Lower leg skin (tissue), 4 donors: ENCODE measurements around the gene TENM4. TPM values are rescaled to one million over a fixed set of nuclear protein-coding genes. Genes with fewer than 3 reads are reported as not detected.

Experiments used
- DNase-seq, 2 donors: peaks; one replicate each; pipeline ENCODE4 v3.0.0-alpha.2; 2019; ENCODE audit warnings: low spot score in 2 of 2
- H3K4me3 ChIP-seq: fragments of 200-600 bp; sonication (generic); 2 replicates; pipeline ENCODE4 v1.5.1; 2017; ENCODE audit warnings: mild to moderate bottlenecking, low read depth; ENCODE audit not compliant: poor library complexity, severe bottlenecking
- CTCF ChIP-seq, 3 donors: fragments of 450-650 bp; IDR thresholded peaks; one replicate each; pipeline ENCODE4 v1.5.1; 2016; ENCODE audit warnings: antibody characterized with exemption in 3 of 3, mild to moderate bottlenecking in 3 of 3, moderate library complexity in 2 of 3
- POLR2A ChIP-seq, 2 donors: fragments of 450-650 bp; IDR thresholded peaks; one replicate each; pipeline ENCODE4 v1.6.1; 2016 to 2017; ENCODE audit warnings: antibody characterized with exemption in 2 of 2, mild to moderate bottlenecking in 1 of 2, moderate library complexity in 1 of 2
- WGBS, 2 donors: methylation state at CpG; one replicate each; pipeline ENCODE4 v1.1.5; 2018; 5-methylcytosine and 5-hydroxymethylcytosine counted together
- intact Hi-C: fragments of 100-400 bp; cut with DNase I; formaldehyde crosslinking; loops from one replicate; pipeline ENCODE4 v1.15.0; 2023; ENCODE audit warnings: low total_unique reads
- total RNA-seq, 4 donors: library from RNA; depleted of rRNA; stranded (reverse); fragments of >200 nt; gene quantifications; one replicate each; pipeline ENCODE4 v1.1.0, GENCODE V29; 2016

The TENM4 gene
- total RNA-seq, 4 donors from 2014 or later: 34.4 to 41.1 (median 36.6) TPM

DNA sequence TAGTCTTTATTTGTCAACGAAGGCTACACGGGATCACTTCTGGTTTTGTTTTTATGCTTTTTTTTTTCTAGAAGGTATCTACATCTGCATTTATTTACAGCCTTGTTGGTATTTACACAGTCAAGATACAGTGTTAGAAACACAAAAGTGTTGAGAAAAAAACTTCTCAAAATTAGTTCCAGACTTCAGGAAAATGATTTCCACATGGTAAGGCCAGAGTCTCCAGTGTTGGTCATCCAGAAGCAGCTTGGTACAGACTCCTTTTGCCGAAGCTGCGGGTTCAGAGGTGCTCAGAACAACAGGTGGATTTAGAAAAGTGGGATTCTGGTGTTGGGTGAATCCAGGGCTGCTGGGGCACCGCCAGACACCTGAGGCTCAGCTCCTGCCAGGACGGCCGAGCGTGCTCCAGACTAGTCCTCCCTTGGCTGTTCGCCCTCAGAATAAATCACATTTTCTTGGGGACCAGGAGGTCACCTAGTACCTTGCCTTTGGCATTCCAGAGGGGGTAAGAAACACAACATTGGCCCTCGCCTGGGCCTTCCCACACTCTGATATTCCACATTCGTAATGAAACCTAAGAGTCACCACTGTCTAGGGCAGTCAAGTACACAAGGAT, 787.4 kb downstream of the TENM4 start:
- 64 to 69% methylated on average over 11 of the region's 11 CpGs for WGBS, 2 donors
- DNase-seq: peak in 1 of 2 donors; percentile 66
- intact Hi-C loops: loop anchor here (10.0 kb wide), 1 partner anchor 431 kb away; no protein-coding TSS in a partner anchor
- TF ChIP-seq POLR2A (IDR thresholded peaks at IDR 0.05): no peak
- no peak for TF ChIP-seq CTCF (IDR thresholded peaks at IDR 0.05)
- H3K4me3 ChIP-seq: no peak overlapping the region

DNA sequence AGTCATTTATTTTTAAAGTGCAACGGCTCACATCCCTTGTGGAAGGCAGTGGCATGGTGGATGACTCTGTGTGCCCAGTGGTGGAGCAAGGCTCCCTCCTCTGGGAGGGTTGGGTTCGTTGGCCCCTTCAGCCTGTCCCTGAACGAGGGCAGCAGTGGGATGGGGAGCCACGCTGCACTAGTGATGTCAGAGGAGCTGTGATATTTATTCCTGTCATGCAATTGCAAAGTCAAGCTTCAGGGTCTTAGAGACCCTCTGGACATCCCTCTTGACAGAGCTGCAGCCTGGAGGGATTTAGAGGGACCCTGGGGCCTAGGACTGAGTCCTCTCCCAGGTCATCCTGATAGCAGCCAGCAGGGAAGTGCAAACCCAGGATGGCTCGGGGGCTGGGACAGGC, 788.0 kb downstream of the TENM4 start:
- intact Hi-C loops: loop anchor here (10.0 kb wide), 1 partner anchor 432 kb away; no protein-coding TSS in a partner anchor
- DNase-seq: peak in 1 of 2 donors; percentile 50

GRCh38 chr11:78651923-78652842, 788.6 kb downstream of the TENM4 start:
- H3K4me3 ChIP-seq: no peak overlapping the region
- peak in 1 of 2 donors; percentile 53 for DNase-seq
- 73 to 80% methylated on average over 11 of the region's 11 CpGs for WGBS, 2 donors
- TF ChIP-seq POLR2A (IDR thresholded peaks at IDR 0.05): no peak
- no peak for TF ChIP-seq CTCF (IDR thresholded peaks at IDR 0.05)
- intact Hi-C loops: loop anchor here (10.0 kb wide), 1 partner anchor 433 kb away; no protein-coding TSS in a partner anchor

More for the DNA sequence above, 788.0 kb downstream of the TENM4 start:
- 68 to 70% methylated on average over 5 of the region's 5 CpGs for WGBS, 2 donors
- no peak overlapping the region for H3K4me3 ChIP-seq
- TF ChIP-seq CTCF (IDR thresholded peaks at IDR 0.05) (no peak), POLR2A (IDR thresholded peaks at IDR 0.05) (no peak)

DNA sequence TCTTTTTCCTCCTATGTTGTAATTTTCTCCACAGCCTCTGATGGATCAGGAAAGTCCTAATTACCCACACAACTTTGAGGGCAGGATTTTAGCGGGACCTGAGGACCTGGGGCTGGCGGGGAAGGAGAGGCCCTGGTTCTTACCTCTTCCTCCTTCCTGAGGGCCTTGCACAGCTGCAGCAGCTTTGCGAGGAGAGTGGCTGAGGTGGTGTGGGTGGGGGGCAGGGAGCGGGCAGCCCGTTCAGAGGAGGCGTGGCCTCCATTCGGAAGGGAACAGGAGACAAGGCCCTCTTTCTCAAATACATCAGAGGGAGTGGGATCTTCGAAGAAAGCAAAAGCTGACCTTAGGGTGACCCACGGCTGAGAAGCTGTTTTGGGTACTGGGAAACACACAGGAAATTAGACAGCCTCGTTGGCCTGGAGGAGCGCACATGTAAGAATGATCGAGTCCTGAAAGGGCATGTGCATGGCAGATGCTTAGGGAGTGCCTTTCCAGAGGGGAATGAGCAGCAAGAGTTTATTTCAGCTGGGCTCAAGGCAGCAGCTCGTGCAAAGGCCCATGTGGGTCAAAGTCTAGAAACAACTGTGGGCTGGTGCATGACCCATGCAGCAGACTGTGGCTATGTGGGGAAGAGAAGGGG, 789.6 kb downstream of the TENM4 start:
- 75 to 77% methylated on average over 13 of the region's 13 CpGs for WGBS, 2 donors
- peak in 1 of 2 donors; percentile 74 for DNase-seq
- TF ChIP-seq POLR2A (IDR thresholded peaks at IDR 0.05): no peak
- no peak overlapping the region for H3K4me3 ChIP-seq
- intact Hi-C loops: loop anchor here (10.0 kb wide), 1 partner anchor 434 kb away; no protein-coding TSS in a partner anchor

DNA sequence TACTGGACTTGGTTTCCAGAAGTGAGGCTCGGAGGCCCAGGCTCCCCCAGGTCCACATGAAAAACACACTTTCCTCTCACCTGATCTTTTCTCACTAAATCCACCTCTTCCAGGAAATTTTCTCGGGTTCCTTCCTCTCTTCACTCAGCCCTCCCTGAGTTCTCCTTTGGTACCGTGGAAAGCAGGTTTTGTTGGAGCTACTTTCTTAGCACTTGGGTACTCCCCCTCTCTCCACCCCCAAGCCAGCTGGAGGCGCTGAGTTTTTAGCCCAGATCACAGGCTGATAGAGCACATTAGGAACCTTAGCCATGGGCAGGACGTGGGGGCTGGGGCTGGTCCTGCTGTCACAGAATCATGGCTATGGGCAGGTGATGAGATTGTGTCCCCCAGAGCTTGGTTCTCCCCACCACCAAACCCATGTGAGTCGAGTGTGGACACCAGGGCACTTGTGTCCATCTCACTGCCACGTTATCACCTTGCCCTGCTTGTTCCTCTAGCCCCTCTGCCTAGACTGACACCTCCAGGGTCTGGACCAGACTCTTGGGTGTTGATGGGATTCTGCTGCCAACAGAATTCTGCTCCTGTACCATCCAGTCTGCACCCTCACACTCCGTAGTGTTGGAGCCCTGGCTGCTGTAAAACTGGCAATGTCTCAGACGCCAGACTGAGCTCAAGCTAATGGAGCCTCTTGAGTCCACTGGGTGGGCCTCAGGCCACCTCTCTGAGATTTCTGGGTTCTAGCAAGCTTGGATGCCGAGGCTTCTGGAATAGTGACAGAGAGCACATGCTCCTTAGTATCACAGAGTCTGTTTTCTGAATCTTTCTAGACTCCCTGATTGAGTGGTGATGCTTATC, 791.2 kb downstream of the TENM4 start:
- peak in 1 of 2 donors; percentile 80 for DNase-seq
- H3K4me3 ChIP-seq: no peak overlapping the region
- intact Hi-C loops: loop anchor here (10.0 kb wide), 2 partner anchors 435 to 845 kb away; no protein-coding TSS in a partner anchor
- 76 to 86% methylated on average over 10 of the region's 10 CpGs for WGBS, 2 donors
- no peak for TF ChIP-seq POLR2A (IDR thresholded peaks at IDR 0.05)
